K562 (cell line): ENCODE data around the gene GORASP1. TPM values are rescaled to one million over a fixed set of nuclear protein-coding genes. Genes with fewer than 3 reads are reported as not detected.

ENCODE experiments used
- CGGBP1 ChIP-seq: fragments of 250-450 bp; sonication (Bioruptor Pico); IDR thresholded peaks from 2 replicates; pipeline ENCODE4 v1.9.0; 2021; ENCODE audit warnings: mild to moderate bottlenecking
- CHD4 ChIP-seq: fragments of 200-600 bp; sonication (generic); IDR thresholded peaks from 3 replicates; pipeline ENCODE4 v1.6.1; 2012; ENCODE audit warnings: low read depth, mild to moderate bottlenecking, mixed read lengths, low read length, inconsistent platforms; ENCODE audit not compliant: insufficient read depth, insufficient replicate concordance, poor library complexity, severe bottlenecking
- CREM ChIP-seq: IDR thresholded peaks from 2 replicates; pipeline ENCODE4 v1.6.1; 2014; ENCODE audit warnings: antibody characterized with exemption, low read depth
- CTCF ChIP-seq, 3 experiments: IDR thresholded peaks in 2 of 3; conservative IDR thresholded peaks in 1 of 3; 2 replicates each; pipeline ENCODE4 v1.5.1; 2011 to 2012; ENCODE audit warnings: low read length in 3 of 3, mild to moderate bottlenecking in 3 of 3, control low read depth in 2 of 3, improper control_type of control experiment in 1 of 3, inconsistent platforms in 1 of 3, low read depth in 1 of 3, mixed read lengths in 1 of 3, moderate library complexity in 1 of 3; ENCODE audit not compliant: insufficient read depth in 2 of 3
- DEAF1 ChIP-seq: fragments of 450-650 bp; formaldehyde crosslinking; IDR thresholded peaks from 2 replicates; pipeline ENCODE4 v1.4.0; 2020; ENCODE audit warnings: mild to moderate bottlenecking, moderate library complexity
- E2F1 ChIP-seq: sonication (generic); formaldehyde crosslinking; IDR thresholded peaks from 2 replicates; pipeline ENCODE4 v1.8.1; 2023; ENCODE audit warnings: mild to moderate bottlenecking, missing genetic modification reagents, moderate library complexity
- ELF2 ChIP-seq: fragments of 250-450 bp; sonication (Bioruptor Pico); IDR thresholded peaks from 2 replicates; pipeline ENCODE4 v1.5.0; 2021; ENCODE audit warnings: mild to moderate bottlenecking
- FOXA3 ChIP-seq, 2 experiments: fragments of 450-650 bp in 1 of 2; sonication (generic) in 1 of 2; formaldehyde crosslinking; IDR thresholded peaks in 1 of 2; conservative IDR thresholded peaks in 1 of 2; 2 replicates each; pipeline versions ENCODE4 v1.4.0 to v1.8.0; 2020 to 2022; ENCODE audit warnings: mild to moderate bottlenecking in 2 of 2, missing genetic modification reagents in 1 of 2
- FOXK2 ChIP-seq, 2 experiments: fragments of 450-650 bp; IDR thresholded peaks in 1 of 2; conservative IDR thresholded peaks in 1 of 2; 2 replicates each; pipeline ENCODE4 v1.6.1; 2016; ENCODE audit warnings: low read depth in 2 of 2, mild to moderate bottlenecking in 1 of 2
- ID3 ChIP-seq, 2 experiments: fragments of 250-450 bp in 1 of 2; fragments of 450-650 bp in 1 of 2; sonication (Bioruptor Pico) in 1 of 2; IDR thresholded peaks; 2 replicates each; pipeline versions ENCODE4 v1.6.1 to v1.8.0; 2016 to 2021; ENCODE audit warnings: mild to moderate bottlenecking in 2 of 2, moderate library complexity in 2 of 2, missing compliant biosample characterization in 1 of 2, missing genetic modification characterization in 1 of 2
- JUND ChIP-seq, 2 experiments: IDR thresholded peaks; 2 replicates in 1 of 2; 3 replicates in 1 of 2; pipeline ENCODE4 v1.6.1; 2011; ENCODE audit warnings: borderline replicate concordance in 2 of 2, low read depth in 2 of 2, low read length in 2 of 2, improper control_type of control experiment in 1 of 2, missing biosample characterization in 1 of 2, missing genetic modification characterization in 1 of 2, missing genetic modification reagents in 1 of 2
- MTA2 ChIP-seq: fragments of 450-650 bp; IDR thresholded peaks from 2 replicates; pipeline ENCODE4 v1.6.1; 2016; ENCODE audit warnings: low read depth
- MYC ChIP-seq, 2 experiments: fragments of 250-450 bp in 1 of 2; sonication (Bioruptor Pico) in 1 of 2; IDR thresholded peaks; 2 replicates each; pipeline versions ENCODE4 v1.5.1 to v1.6.1; 2012 to 2021; ENCODE audit warnings: low read depth in 2 of 2, borderline replicate concordance in 1 of 2, improper control_type of control experiment in 1 of 2, low read length in 1 of 2, mild to moderate bottlenecking in 1 of 2, moderate library complexity in 1 of 2
- PHF21A ChIP-seq: fragments of 450-650 bp; IDR thresholded peaks from 2 replicates; pipeline ENCODE4 v1.6.1; 2017; ENCODE audit warnings: low read depth, borderline replicate concordance
- POLR3A ChIP-seq: IDR thresholded peaks from 2 replicates; pipeline ENCODE4 v1.6.1; 2011; ENCODE audit warnings: borderline replicate concordance, mild to moderate bottlenecking, moderate library complexity; ENCODE audit not compliant: insufficient read length, insufficient read depth; ENCODE audit errors: extremely low read depth
- SETDB1 ChIP-seq: IDR thresholded peaks from one replicate; pipeline ENCODE4 v1.6.1; 2012; ENCODE audit warnings: low read length, control low read depth, inconsistent platforms
- SRSF3 ChIP-seq: fragments of 200-400 bp; formaldehyde crosslinking; IDR thresholded peaks from 2 replicates; pipeline ENCODE4 v1.6.1; 2016; ENCODE audit warnings: mild to moderate bottlenecking, low read length, moderate library complexity; ENCODE audit not compliant: insufficient read depth
- U2AF1 ChIP-seq: fragments of 200-400 bp; formaldehyde crosslinking; optimal IDR thresholded peaks from 2 replicates; pipeline ENCODE3; 2017; ENCODE audit warnings: mild to moderate bottlenecking, low read depth, low read length, moderate library complexity
- ZNF23 ChIP-seq: fragments of 250-450 bp; sonication (Bioruptor Pico); IDR thresholded peaks from 2 replicates; pipeline ENCODE4 v1.4.0; 2020; ENCODE audit warnings: mild to moderate bottlenecking
- ZNF77 ChIP-seq: fragments of 250-450 bp; sonication (Bioruptor Pico); IDR thresholded peaks from 2 replicates; pipeline ENCODE4 v1.5.0; 2020
- ZNF780A ChIP-seq: fragments of 250-450 bp; sonication (Bioruptor Pico); IDR thresholded peaks from 2 replicates; pipeline ENCODE4 v1.5.0; 2021; ENCODE audit warnings: mild to moderate bottlenecking
- polyA plus RNA-seq, 8 experiments: library from polyadenylated mRNA; depleted of rRNA in 4 of 8; stranded (reverse) in 5 of 8; unstranded in 3 of 8; fragments of >200 nt; fragmentation: Nextera tagmentation in 2 of 8; fragmentation: Illumina TruSeq in 1 of 8; extraction: Ambion mirVana in 2 of 8; extraction: Trizol in 1 of 8; gene quantifications; 2 replicates each; pipeline versions ENCODE4 v1.2.1 to v1.2.3, GENCODE V29; 2011 to 2014; ENCODE audit warnings: inconsistent platforms in 1 of 8, missing spikeins in 1 of 8
- total RNA-seq, 7 experiments: library from RNA; depleted of rRNA in 6 of 7; stranded (reverse); fragments of >200 nt in 6 of 7; fragmentation: Illumina TruSeq in 2 of 7; extraction: Trizol in 2 of 7; gene quantifications; 2 replicates each; pipeline versions ENCODE4 v1.2.1 to v1.2.3, GENCODE V29; 2011 to 2021; ENCODE audit warnings: low replicate concordance in 1 of 7

The GORASP1 gene
- total and polyA plus RNA-seq, 9 of the 15 experiments (the other 6 are each of a cell fraction or from before 2014, with no cell fraction given): 8.4 to 87.9 (median 67.6) TPM

GRCh38 chr3:39101022-39101689 lies 6.3 kb downstream of the GORASP1 start (continued):
- peak; percentile 32; the same call in 1 of the 2 replicates for TF ChIP-seq DEAF1
- no peak for TF ChIP-seq U2AF1
- TF ChIP-seq CREM: no peak
- TF ChIP-seq SRSF3: no peak
- TF ChIP-seq JUND (IDR thresholded peaks at IDR 0.05; ENCODE audit: borderline replicate concordance, low read depth, low read length): no peak
- no peak for TF ChIP-seq JUND (tag; IDR thresholded peaks at IDR 0.05; ENCODE audit: borderline replicate concordance, low read depth, low read length)
- no peak for TF ChIP-seq CGGBP1
- no peak for TF ChIP-seq CHD4
- no peak for TF ChIP-seq ID3 (CRISPR knock-in tag; IDR thresholded peaks at IDR 0.05)
- no peak for TF ChIP-seq ID3 (tag; IDR thresholded peaks at IDR 0.05)
- TF ChIP-seq ZNF23 (CRISPR knock-in tag): no peak
- no peak for TF ChIP-seq SETDB1
- no peak for TF ChIP-seq ELF2 (CRISPR knock-in tag)
- no peak for TF ChIP-seq POLR3A
- TF ChIP-seq ZNF780A (CRISPR knock-in tag): no peak
- peak; percentile 77 to 86 (median 78) for TF ChIP-seq CTCF (IDR thresholded peaks at IDR 0.05 in 2 of 3, conservative IDR thresholded peaks at IDR 0.05 in 1 of 3; ENCODE audit: insufficient read depth in 2 of 3, low read depth in 1 of 3, low read length in 3 of 3)
- TF ChIP-seq E2F1 (CRISPR knock-in tag): no peak
- TF ChIP-seq FOXK2 (conservative IDR thresholded peaks at IDR 0.05 in 1 of 2, IDR thresholded peaks at IDR 0.05 in 1 of 2; ENCODE audit: low read depth in 2 of 2): no peak
- no peak for TF ChIP-seq FOXA3 (CRISPR knock-in tag; conservative IDR thresholded peaks at IDR 0.05 in 1 of 2, IDR thresholded peaks at IDR 0.05 in 1 of 2)
- no peak for TF ChIP-seq PHF21A
- TF ChIP-seq MTA2: no peak
- TF ChIP-seq MYC (IDR thresholded peaks at IDR 0.05; ENCODE audit: low read depth, low read length): no peak
- no peak for TF ChIP-seq MYC (CRISPR knock-in tag; IDR thresholded peaks at IDR 0.05; ENCODE audit: borderline replicate concordance, low read depth)
- no peak for TF ChIP-seq ZNF77 (CRISPR knock-in tag)
